HG02571 (cell line): ENCODE measurements around the gene C10orf90.

ENCODE experiments used
- ATAC-seq: cut with Tn5 transposase; IDR thresholded peaks from one replicate; pipeline ENCODE4 v1.9.1; 2021; ENCODE audit warnings: mild to moderate bottlenecking, moderate library complexity; ENCODE audit not compliant: unreplicated experiment

Gene C10orf90

GRCh38 chr10:126586878-126587277 lies 83.6 kb downstream of the C10orf90 start:
- no peak for ATAC-seq

- no peak for ATAC-seq
These were observed 84.4 kb downstream of the C10orf90 start for GRCh38 chr10:126586128-126586527.

- no peak for ATAC-seq
These were observed 85.1 kb downstream of the C10orf90 start for GRCh38 chr10:126585249-126586017.

- no peak for ATAC-seq
These were observed 85.7 kb downstream of the C10orf90 start for GRCh38 chr10:126584836-126585235.

GRCh38 chr10:126583552-126584200 lies 86.8 kb downstream of the C10orf90 start:
- no peak for ATAC-seq

- no peak for ATAC-seq
These were observed 88.8 kb downstream of the C10orf90 start for GRCh38 chr10:126581648-126582046.

GRCh38 chr10:126580873-126581647 lies 89.4 kb downstream of the C10orf90 start:
- no peak for ATAC-seq

- no peak for ATAC-seq
These were observed 94.2 kb downstream of the C10orf90 start for GRCh38 chr10:126576336-126576735.

- no peak for ATAC-seq
These were observed 99.6 kb downstream of the C10orf90 start for GRCh38 chr10:126570621-126571602.

GRCh38 chr10:126570245-126570570 lies 100.3 kb downstream of the C10orf90 start:
- no peak for ATAC-seq

- no peak for ATAC-seq
These were observed 100.8 kb downstream of the C10orf90 start for GRCh38 chr10:126569513-126570244.

GRCh38 chr10:126568809-126569385 lies 101.6 kb downstream of the C10orf90 start:
- ATAC-seq: no peak

- ATAC-seq: no peak
These were observed 104.6 kb downstream of the C10orf90 start for GRCh38 chr10:126565871-126566270.

GRCh38 chr10:126565441-126565840 lies 105.1 kb downstream of the C10orf90 start:
- ATAC-seq: no peak

GRCh38 chr10:126564326-126564888 lies 106.1 kb downstream of the C10orf90 start:
- no peak for ATAC-seq

- no peak for ATAC-seq
These were observed 107.1 kb downstream of the C10orf90 start for GRCh38 chr10:126563361-126563760.

GRCh38 chr10:126561921-126562680 lies 108.4 kb downstream of the C10orf90 start:
- ATAC-seq: no peak

GRCh38 chr10:126561294-126561920 lies 109.1 kb downstream of the C10orf90 start:
- no peak for ATAC-seq
